ENCODE measurements around the gene ABCC5.

Gene ABCC5

GRCh38 chr3:183922421-183922820 lies 95.3 kb downstream of the ABCC5 start:
- no peak for DNase-seq (ENCODE audit: low read depth in 2 of 2)

GRCh38 chr3:183921096-183921495 lies 96.6 kb downstream of the ABCC5 start:
- DNase-seq (ENCODE audit: low read depth in 2 of 2): no peak

GRCh38 chr3:183920416-183920815 lies 97.3 kb downstream of the ABCC5 start:
- DNase-seq (ENCODE audit: low read depth in 2 of 2): no peak

DNA sequence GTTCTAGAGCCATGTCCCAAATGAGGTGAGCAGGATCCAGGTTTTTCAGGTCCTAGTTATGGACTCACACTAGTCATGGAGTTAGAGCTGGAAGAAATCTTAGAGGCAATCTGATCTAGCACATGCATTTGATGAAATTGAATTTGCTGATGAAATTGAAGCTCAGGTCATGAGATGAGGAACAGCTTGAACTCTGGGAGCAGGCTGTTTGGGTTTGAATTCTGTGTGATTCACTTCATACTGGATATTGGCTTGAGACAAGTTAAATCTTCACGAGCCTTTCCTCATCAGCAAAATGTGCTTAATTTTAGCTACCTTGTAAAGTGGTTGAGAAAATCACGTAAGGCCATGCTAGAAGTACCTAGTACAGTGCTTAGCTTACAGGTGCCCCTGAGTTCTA lies 99.5 kb downstream of the ABCC5 start:
- DNase-seq (ENCODE audit: low read depth in 2 of 2): no peak

GRCh38 chr3:183917776-183918175 lies 99.9 kb downstream of the ABCC5 start:
- no peak for DNase-seq (ENCODE audit: low read depth in 2 of 2)

DNA sequence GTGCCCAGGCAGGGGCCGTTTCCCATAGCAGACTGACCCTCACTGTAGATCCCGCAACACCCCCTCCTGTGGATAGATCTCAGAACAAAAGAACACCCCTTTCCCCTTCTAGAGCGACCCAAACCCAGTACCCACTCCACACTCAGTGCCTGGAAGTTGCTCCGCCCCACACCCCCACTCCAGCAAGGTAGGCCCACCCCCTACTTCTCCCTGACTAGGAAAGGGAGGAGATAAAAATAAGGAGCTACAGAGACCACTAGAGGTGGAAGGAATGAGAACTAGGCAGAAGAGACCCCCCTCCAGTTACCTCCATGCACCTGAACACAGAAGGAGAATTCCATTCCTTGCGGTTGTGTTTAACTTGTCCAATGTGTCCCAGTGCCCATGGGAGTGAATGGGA lies 102.8 kb downstream of the ABCC5 start:
- DNase-seq (ENCODE audit: low read depth in 2 of 2): no peak

- no peak for DNase-seq (ENCODE audit: low read depth in 2 of 2)
Observed at GRCh38 chr3:183913580-183913920, 104.1 kb downstream of the ABCC5 start.

DNA sequence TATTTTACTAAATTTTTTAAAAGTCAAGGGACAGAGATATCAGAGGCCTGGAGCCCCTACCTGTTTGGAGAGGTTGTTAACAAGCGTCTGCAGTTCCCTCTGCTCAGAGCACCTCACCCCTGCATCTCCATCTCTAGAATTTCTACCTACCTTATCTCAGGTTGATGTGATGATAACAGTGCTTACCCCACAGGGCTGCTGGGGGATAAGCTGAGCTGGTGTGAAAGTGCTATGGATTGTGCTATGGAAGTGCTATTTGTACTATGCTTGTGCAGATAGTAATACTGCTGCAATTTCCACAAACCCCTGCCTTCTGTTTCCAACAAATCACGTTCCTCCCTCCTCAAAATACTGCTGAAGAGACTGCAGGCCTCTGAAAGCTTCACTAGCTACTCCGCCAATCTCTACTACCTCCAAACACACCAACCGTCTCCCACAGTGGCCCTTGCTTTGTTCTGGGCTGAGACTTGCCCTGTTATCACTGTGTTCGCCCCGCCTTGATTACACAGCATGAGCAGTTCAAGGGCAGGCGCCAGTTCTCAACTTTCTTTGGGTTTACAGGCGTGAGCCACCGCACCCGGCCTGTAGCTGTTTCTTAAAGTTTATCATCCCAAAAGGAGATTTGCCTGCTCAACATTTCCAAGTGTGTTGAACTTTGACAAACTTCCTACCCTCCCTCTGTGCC lies 104.6 kb downstream of the ABCC5 start:
- DNase-seq (ENCODE audit: low read depth in 2 of 2): no peak

- no peak for DNase-seq (ENCODE audit: low read depth in 2 of 2)
Observed at GRCh38 chr3:183911763-183912506, 105.7 kb downstream of the ABCC5 start.

DNA sequence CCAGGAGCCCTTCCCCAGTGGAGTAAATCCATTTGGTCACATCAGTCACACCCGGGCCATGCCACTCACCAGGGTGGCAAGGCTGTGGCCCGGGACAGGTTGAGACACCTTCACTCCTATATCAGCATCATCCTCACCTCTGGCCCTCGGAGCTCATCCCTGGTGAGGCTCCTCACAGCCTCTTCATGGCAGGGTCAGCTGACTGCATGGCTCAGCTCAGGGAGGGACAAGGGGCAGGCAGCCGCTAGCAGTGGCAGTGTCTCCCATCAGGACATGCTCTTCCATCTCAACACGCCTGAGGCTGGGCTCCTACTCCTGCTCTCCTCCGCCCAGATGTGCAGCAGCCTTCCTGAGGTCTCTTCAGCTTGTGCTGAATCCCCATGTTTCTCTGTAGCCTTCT lies 106.6 kb downstream of the ABCC5 start:
- no peak for DNase-seq (ENCODE audit: low read depth in 2 of 2)

DNA sequence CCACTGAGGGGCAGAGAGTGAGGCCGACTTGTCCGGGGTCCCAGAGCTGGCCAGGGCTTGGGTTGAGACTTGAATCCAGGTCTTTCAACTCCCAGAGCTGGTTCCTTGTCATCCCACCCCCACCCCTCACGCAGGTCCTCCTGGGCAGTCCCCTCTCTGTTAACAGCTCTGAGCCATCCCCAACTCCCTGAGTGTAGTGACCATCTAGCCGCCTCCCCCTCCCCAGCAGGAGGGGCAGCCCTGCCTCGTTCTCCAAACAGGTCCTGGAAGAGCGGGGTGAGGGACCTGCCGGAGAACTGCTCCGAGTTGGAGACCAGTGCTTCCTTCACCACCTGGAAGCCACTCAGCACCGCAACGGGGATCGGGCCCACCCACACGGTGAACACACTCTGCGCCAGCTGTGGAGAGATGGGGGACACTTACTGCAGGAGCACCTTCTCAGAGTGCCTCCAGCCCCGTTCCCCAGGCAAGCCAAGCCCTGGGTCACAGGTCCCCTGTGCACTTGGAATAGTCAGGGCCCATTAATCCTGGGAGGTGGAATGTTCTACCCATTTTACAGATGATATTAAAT lies 108.6 kb downstream of the ABCC5 start:
- DNase-seq (ENCODE audit: low read depth in 2 of 2): no peak

GRCh38 chr3:183907911-183908331 lies 109.8 kb downstream of the ABCC5 start:
- no peak for DNase-seq (ENCODE audit: low read depth in 2 of 2)

- DNase-seq (ENCODE audit: low read depth in 2 of 2): no peak
Observed at GRCh38 chr3:183907176-183907575, 110.5 kb downstream of the ABCC5 start.

DNA sequence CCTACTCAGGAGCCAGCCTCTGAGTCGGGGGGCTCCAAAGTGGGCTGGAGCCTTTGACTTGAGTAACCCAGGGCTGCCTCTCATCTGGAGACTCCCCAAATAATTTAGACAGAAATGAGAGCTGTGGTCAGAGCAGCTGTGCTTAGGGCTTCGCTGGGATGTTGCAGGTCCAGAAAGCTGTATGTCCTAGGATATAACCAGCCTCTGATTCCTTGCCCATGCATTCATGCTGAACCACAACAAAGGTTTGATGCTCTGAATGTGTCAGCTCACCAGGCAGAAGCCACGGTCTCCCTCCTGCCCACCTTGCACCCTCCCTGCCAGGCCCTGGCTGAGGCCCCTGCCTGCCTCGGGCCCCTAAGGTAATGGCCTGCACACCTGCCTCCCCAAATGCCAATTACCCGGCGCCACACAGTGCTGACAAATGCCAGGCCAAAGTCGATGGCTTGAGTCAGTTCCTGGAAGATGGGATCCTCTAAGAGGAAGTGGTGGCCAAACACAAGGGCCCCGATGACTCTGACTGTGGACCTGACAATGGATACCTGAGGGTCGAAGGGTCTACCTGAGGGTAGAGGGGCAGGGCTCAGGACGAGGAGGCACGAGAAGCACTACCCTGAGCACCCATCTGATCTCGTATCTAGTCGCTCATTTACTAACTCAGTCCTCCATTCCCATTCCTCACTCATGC lies 111.3 kb downstream of the ABCC5 start:
- DNase-seq (ENCODE audit: low read depth in 2 of 2): no peak

DNA sequence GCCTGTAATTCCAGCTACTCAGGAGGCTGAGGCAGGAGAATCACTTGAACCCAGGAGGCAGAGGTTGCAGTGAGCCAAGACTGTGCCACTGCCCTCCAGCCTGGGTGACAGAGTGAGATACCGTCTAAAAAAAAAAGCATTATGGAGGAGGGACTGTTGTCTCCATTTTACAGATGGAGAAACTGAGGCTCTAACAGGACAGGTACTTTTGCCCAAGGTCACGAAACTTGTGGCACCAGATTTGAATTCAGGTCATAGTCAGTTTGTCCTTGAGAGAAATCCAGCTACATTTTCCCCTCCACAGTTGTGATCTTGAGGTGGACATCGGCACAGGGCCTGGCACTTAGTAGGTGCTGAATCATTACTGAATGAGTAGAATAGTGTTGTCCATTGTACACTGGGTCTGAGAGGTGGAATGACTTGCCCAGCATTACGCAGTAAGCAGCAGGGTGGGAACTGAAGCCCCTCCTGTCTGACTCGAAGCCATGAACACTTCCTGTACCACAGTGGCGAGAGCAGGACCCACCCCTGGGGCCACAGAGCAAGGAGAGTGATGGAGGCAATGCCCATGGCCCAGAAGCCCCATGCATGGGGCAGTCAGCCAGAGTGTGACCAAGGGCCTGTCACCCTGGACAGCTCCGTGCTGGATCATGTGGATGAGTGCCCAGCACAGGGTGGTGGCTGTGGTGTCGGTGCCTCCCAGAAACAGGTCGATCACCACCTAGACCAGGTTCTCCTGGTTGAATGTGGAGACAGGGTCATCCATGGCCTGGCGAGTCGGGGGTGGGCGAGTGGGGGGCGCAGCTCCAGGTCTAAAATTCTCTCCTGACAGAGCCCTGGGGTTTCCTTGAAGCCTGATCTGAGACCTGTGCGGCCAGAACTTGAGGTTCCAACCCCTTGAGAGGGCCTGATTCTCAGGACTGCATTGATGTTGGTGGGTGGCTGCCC lies 112.6 kb downstream of the ABCC5 start:
- DNase-seq (ENCODE audit: low read depth in 2 of 2): no peak

DNA sequence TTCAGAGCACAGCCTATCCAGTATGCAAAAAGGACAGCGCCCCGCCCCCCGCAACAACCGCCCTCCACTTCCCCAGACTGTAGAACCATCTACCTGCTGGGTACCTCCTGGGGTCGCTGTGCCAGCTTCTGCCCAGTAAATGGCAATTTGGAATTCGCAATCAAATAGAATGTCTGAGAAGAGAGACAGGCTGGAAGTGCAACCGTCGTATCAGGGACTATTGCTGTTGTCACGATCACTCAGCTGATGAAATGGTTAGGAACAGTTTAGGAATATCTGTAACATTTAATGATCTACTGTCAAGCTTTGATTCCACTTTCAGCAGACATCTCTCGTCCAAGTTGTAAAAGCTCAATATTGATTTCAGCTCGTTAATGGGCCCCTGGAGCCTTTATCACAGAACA lies 119.7 kb downstream of the ABCC5 start:
- no peak for DNase-seq (ENCODE audit: low read depth in 2 of 2)

GRCh38 chr3:183897606-183898005 lies 120.1 kb downstream of the ABCC5 start:
- no peak for DNase-seq (ENCODE audit: low read depth in 2 of 2)

DNA sequence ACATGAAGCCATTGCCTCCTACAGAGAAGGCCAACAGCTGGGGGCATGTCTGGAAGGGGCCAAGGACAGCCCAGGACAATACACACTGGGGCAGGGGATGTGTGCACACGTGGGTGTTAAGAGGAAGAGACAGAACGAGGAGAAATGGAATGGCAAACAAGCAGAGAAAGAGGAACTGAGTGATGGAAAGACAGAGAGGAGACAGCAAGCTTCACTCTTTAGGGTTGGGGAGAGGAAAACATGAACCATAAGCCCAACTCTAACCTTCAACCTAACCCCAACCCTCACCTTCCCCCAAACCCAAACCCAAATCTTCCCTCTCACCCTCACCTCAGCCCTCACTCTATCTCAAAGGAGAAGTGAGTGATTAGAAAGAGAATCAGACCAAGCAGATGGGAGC lies 121.1 kb downstream of the ABCC5 start:
- no peak for DNase-seq (ENCODE audit: low read depth in 2 of 2)

DNA sequence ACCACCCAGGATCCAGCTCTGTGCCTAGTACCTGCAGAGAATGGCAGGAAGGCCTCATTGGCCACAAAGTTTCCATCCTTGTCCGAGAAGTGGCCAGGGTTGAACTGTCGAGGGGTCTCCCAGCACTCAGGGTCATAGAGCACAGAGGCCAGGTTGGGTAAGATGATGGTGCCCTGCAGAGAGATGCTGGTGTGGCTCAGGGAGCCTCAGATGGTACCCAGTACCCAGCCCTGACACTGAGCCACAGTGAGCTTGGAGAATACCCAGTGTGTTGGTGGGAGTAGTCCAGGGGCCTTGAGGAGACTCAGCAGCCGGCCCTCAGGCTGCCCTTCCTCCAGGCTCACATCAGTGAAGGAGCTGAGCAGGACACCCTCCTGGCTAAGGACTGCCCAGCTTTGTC lies 121.5 kb downstream of the ABCC5 start:
- DNase-seq (ENCODE audit: low read depth in 2 of 2): no peak

DNA sequence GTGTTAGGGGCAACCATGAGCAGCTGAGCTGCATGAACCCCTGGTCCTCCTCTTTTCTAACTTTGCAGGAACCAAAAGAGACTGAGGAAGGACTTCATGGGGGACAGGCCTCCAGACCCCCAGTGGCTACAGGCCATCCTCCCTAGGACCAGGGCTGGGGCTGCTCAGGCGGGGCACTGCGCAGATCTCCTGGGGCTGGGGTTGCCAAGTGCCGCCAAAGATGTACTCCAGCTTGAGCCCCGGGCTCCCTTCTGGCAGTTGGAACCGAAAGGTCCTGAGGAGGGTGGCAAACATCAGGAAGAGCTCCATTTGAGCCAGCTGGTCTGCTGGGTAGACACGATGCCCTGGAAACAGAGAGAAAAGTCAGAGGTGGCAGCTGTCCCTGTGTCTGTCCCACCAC lies 121.9 kb downstream of the ABCC5 start:
- DNase-seq (ENCODE audit: low read depth in 2 of 2): no peak

DNA sequence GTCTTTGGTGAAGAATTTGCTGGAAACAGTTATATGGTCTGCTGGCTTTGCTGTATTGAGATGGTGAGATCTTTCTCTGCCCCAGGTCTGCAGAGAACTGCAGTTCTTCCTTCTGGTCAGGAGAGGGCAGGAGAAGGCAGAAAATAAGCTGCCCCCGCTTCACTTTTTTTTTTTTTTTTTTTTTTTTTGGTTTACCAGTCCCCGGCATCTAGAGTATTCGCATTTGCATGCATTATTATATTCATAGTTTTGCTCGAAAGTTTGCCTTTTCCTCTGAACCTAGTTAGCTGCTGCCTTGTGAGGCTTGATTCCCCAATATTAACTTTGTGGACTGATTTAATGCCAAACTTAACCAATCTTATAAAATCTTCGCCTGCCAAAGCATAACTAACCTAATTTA lies 122.4 kb downstream of the ABCC5 start:
- peak in 1 of 2 donors; percentile 9 for DNase-seq (ENCODE audit: low read depth in 2 of 2)

All from stimulated activated CD8-positive, alpha-beta memory T cell treated with anti-CD3 and anti-CD28 coated beads, Interleukin-2, amount 100 ng/mL, for 1 hour (primary cell).